NCI-H345 (cell line): Measurements from ENCODE around the gene TOP3B.

Experiments used
- DNase-seq: peaks from one replicate; lab custom pipeline; 2025; lab: John Stamatoyannopoulos, UW

The TOP3B gene

GRCh38 chr22:22010358-22010757 is 27.8 kb upstream of the TOP3B start:
- no peak for DNase-seq

DNA sequence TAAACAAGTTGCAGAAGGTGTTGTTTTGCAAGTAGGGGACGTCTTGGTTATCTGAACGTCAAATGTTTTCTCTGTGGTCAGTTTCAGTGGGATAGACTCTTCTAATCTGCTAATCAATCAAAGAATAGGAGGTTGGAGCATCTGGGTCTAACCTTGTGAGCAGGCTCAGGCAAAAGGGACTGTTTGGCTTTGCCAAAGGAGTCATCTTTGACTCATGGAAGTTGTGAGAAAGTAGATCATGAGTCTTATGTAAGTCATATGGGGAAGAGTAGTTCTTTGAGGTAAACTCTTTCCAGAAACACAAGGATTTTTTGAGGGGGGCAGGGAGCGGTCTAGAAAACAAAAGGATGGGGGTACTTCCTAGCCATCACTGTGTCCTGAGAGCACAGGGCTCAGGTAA is 27.1 kb upstream of the TOP3B start:
- DNase-seq = no peak

- DNase-seq = no peak
Observed at GRCh38 chr22:22006596-22006990, 24.0 kb upstream of the TOP3B start.

DNA sequence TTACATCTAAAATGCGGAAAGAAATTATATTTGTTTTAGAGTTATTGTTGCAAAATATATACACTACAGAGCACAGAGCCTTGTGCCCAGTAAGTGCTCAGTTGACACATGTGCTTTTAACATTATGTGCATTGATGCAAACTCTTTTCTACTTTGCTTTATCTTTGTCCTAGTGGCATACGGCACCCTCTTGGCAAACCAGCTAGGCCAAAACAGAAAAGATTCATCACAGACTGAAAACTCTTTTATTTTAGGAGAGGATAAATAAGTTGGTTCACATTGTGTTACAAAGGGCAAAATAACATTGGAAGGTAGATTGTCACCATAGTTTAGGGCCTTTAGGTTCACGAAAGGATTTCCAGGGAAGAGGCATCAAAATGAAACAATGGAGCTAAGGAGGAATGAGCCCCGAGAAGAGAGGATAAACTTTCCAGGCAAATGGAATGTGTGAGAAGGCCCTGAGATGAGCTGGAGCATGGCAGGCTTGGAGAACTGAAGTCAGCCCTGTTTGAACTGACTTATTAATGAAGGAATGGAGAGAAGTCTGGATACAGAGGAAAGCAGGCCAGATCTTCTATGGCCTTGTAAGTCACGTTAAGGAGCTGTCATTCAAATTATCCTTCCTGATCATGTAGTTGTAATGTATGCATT is 23.5 kb upstream of the TOP3B start:
- DNase-seq = no peak

GRCh38 chr22:22003233-22003632 is 20.6 kb upstream of the TOP3B start:
- DNase-seq = no peak

DNA sequence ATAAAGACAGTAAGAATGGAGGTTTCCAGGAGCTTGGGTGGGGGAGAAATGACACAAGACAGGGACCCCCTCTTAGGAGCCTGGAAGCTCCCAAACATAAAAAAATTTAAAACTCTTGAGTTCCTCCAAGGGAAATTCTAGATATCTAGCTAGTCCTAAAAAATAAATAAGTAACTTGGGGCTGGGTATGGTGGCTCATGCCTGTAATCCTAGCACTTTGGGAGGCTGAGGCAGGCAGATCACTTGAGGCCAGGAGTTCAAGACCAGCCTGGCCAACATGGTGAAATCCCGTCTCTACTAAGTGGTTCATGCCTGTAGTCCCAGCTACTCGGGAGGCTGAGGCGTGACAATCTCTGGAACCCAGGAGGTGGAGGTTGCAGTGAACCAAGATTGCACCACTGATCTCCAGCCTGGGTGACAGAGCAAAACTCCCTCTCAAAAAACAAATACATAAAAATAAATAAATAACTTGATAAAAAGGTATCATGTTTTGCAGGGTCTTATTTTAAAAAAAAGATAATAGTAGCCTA is 20.0 kb upstream of the TOP3B start:
- no peak for DNase-seq

GRCh38 chr22:22001664-22002525 is 19.3 kb upstream of the TOP3B start:
- no peak for DNase-seq

DNA sequence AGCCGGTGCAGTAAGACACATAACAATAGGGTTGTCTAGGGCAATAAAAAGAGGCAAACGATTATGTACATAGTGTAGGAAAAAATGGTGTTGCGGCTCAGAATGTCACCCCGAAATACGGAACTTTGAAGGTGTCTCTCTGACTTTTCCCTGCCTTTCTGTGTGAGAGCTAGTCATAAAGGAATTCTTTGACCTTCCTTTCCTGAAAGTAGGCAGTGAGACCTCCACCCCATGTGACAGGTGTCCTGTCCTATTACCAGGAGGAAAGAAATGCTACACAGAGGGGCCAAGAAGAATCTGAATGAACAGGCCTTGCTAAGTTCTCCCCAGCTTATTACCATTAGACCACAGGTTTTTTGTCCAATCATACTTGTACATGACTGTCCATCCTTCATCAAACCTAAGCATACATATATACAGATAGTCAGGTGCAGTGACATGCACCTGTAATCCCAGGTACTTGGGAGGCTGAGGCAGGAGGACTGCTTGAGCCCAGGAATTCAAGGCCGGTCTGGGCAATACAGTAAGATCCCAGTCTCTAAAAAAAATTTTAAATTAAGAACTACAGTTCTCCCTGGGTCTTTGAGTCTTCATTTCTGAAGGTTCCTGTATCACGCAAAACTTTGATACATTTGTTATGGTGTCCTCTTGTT is 16.1 kb upstream of the TOP3B start:
- no peak for DNase-seq

- no peak for DNase-seq
Observed at GRCh38 chr22:21996175-21996720, 13.7 kb upstream of the TOP3B start.

DNA sequence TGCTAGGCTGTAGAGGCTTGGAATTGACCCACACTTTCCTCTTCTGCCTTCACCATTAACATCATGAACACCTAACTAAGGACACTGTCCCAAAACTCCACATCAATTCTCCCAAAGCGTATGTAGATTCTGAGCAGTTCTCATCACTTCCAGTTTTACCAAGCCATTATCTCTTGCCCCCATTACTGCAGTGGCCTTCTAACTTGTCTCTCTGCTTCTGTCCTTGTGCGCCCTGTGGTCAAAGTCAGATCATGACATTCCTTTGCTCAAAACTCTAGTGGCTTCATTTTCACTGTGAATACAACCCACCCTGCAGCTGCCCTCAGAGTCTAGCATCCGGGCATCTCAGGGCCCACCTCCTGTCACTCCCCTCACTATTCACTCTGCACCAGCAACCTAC is 13.1 kb upstream of the TOP3B start:
- DNase-seq = no peak

GRCh38 chr22:21994881-21995444 is 12.4 kb upstream of the TOP3B start:
- DNase-seq = no peak

DNA sequence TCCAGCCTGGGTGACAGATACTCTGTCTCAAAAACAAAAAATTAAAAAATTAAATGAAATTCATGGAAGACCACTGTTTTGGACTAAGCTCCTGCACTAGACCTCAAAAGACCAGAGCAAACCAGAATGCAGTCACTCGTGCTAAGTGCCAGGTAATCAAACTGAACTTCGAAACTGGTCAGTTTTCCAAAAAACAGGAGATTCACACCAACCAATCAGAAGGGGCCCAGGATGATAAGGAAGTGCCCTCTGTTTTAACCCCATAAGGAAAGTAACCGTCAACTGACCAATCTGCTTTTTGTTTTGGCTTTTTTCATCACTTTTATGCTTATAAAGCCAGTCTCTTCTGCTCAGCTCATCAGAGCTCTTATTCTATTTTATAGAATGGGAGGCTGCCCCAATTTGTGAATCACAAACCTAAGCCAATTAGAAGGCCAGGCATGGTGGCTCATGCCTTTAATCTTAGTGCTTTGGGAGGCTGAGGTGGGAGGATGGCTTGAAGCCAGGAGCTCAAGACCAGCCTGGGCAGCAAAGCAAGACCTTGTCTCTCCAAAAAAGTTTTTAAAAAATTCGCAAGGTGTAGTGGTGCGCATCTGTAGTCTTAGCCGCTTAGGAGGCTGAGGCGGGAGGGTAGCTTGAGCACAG is 10.1 kb upstream of the TOP3B start:
- DNase-seq = no peak

- no peak for DNase-seq
Observed at GRCh38 chr22:21991774-21992173, 9.2 kb upstream of the TOP3B start.

DNA sequence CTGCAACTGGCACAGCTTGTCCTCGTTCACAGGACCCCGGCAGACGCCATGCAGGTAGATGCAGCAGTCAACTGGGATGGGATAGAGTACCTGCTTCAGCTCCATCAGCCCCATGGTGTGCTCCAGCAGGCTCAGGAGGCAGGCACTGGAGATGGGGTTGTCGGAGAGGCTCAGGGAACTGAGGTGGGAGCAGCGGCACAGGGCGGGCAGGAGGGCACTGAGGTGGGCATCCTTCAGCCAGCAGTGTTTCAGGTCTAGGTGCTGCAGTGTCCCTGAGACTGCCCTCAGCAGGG is 8.7 kb upstream of the TOP3B start:
- no peak for DNase-seq

DNA sequence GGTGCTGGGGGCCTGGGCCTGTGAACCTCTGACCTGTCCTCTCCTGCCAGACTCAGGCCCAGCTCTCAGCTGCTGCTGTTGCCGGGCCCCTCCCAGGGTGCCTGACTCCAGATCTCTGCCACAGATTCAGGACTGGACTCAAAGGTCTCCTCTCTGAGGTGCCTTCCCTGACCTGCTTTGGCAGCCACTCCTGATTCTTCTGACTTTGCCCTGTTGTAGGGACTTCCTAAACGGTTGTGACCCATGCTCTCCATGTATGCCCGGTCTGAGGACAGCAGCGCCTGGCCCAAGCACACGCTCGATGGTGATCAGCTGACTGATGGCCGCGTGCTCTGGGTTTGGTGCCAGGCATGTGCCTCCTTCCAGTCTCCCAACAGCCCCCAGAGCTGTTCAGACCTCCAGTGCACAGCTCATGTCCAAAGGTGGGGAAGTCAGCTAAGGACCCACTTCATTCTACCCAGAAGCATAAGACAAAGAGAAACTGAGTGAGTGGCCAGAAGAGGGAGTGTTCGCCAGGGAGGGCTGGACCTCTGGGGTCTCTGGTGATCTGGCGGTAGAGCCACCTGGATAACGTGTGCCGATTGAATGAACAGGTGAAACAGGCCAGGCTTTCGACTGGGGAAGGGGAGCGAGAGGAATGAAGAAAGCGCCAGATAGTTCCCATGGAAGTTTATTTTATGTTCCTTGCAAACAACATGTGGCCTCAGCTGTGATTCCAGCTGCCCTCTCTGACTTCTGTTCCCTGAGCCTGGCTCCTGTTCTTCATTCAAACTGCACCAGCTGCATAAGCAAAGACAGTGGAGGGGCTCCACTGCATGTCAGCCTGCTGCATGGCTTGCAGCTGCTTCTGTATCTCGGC is 8.1 kb upstream of the TOP3B start:
- DNase-seq = no peak

- DNase-seq = no peak
Observed at GRCh38 chr22:21989049-21989448, 6.5 kb upstream of the TOP3B start.

GRCh38 chr22:21985214-21985613 is 2.6 kb upstream of the TOP3B start:
- no peak for DNase-seq

- no peak for DNase-seq
Observed at GRCh38 chr22:21984793-21985192, 2.2 kb upstream of the TOP3B start.

- no peak for DNase-seq
Observed at GRCh38 chr22:21981874-21982273, 713 bp downstream of the TOP3B start.

DNA sequence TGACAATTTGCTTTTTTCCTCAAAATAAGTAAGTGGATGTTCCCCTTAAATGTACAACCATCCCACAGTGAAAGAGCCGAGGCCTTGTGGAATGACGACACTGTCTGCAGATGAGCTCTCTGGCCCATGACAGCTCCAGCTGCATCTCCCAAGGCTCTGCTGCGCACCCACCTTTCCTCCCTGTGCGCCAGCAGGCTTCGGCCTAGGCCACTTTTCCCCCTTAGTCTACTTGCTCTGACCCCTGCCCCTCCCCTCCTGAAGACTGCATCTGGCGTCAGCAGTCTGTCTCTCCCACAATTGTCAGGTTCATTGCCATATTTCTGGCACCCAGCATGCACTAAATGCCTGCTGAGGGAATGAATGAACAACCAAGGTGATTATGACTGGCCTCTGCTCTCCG is 2.0 kb downstream of the TOP3B start:
- no peak for DNase-seq
